KOPT-K1 (cell line): ENCODE results near the gene ABR.

Experiments
- H3K27ac ChIP-seq: fragments of 200-600 bp; sonication (generic); 2 replicates; pipeline ENCODE4 v1.5.1; 2016; ENCODE audit warnings: antibody characterized with exemption, mild to moderate bottlenecking, low read depth, low read length; ENCODE audit not compliant: poor library complexity, severe bottlenecking
- H3K36me3 ChIP-seq: fragments of 200-600 bp; sonication (generic); 2 replicates; pipeline ENCODE4 v1.5.1; 2017; ENCODE audit warnings: antibody characterized with exemption, mild to moderate bottlenecking, low read length, moderate library complexity; ENCODE audit not compliant: insufficient read depth
- H3K9me3 ChIP-seq: fragments of 200-600 bp; sonication (generic); 2 replicates; pipeline ENCODE4 v1.5.1; 2017; ENCODE audit warnings: antibody characterized with exemption, low read length, mild to moderate bottlenecking; ENCODE audit not compliant: insufficient read depth, poor library complexity, severe bottlenecking

The ABR gene

GRCh38 chr17:1043601-1044251, 136.1 kb downstream of the ABR start:
- Histone ChIP-seq H3K36me3 (peaks cover 8% of the 10 kb centered on the region; the same call in 1 of the 2 replicates), H3K27ac (no peak overlapping the region)

GRCh38 chr17:1042486-1042885, 137.3 kb downstream of the ABR start:
- Histone ChIP-seq H3K9me3 (no peaks in the 10 kb centered on the region), H3K27ac (no peak overlapping the region), H3K36me3 (peaks cover 8% of the 10 kb centered on the region; the same call in 1 of the 2 replicates)

More at GRCh38 chr17:1043601-1044251, 136.1 kb downstream of the ABR start:
- H3K9me3 ChIP-seq: no peaks in the 10 kb centered on the region

- peaks cover 8% of the 10 kb centered on the region; the same call in 1 of the 2 replicates for H3K36me3 ChIP-seq
- H3K9me3 ChIP-seq: no peaks in the 10 kb centered on the region
- no peak overlapping the region for H3K27ac ChIP-seq
These were observed 138.0 kb downstream of the ABR start for GRCh38 chr17:1041746-1042145.

GRCh38 chr17:1040216-1040600, 139.6 kb downstream of the ABR start:
- Histone ChIP-seq H3K36me3 (peaks cover 8% of the 10 kb centered on the region; the same call in 1 of the 2 replicates), H3K27ac (no peak overlapping the region), H3K9me3 (no peaks in the 10 kb centered on the region)

- Histone ChIP-seq H3K9me3 (no peaks in the 10 kb centered on the region), H3K27ac (no peak overlapping the region), H3K36me3 (peaks cover 8% of the 10 kb centered on the region; the same call in 1 of the 2 replicates)
These were observed 140.1 kb downstream of the ABR start for GRCh38 chr17:1039511-1040215.

GRCh38 chr17:1039123-1039507, 140.7 kb downstream of the ABR start:
- no peak overlapping the region for H3K27ac ChIP-seq

GRCh38 chr17:1038459-1039122, 141.2 kb downstream of the ABR start:
- no peaks in the 10 kb centered on the region for H3K9me3 ChIP-seq
- no peak overlapping the region for H3K27ac ChIP-seq
- H3K36me3 ChIP-seq: peaks cover 8% of the 10 kb centered on the region; the same call in 1 of the 2 replicates

More at GRCh38 chr17:1039123-1039507, 140.7 kb downstream of the ABR start:
- Histone ChIP-seq H3K36me3 (peaks cover 8% of the 10 kb centered on the region; the same call in 1 of the 2 replicates), H3K9me3 (no peaks in the 10 kb centered on the region)

- Histone ChIP-seq H3K36me3 (peaks cover 2% of the 10 kb centered on the region; the same call in 1 of the 2 replicates), H3K9me3 (no peaks in the 10 kb centered on the region), H3K27ac (no peak overlapping the region)
These were observed 142.4 kb downstream of the ABR start for GRCh38 chr17:1037238-1037879.

GRCh38 chr17:1036845-1037237, 142.9 kb downstream of the ABR start:
- no peak overlapping the region for H3K27ac ChIP-seq
- H3K36me3 ChIP-seq: no peaks in the 10 kb centered on the region; the same call in 1 of the 2 replicates
- no peaks in the 10 kb centered on the region for H3K9me3 ChIP-seq

- H3K36me3 ChIP-seq: no peaks in the 10 kb centered on the region; the same call in 1 of the 2 replicates
- no peaks in the 10 kb centered on the region for H3K9me3 ChIP-seq
- H3K27ac ChIP-seq: no peak overlapping the region
These were observed 143.5 kb downstream of the ABR start for GRCh38 chr17:1036171-1036844.

GRCh38 chr17:1035546-1036170, 144.1 kb downstream of the ABR start:
- Histone ChIP-seq H3K36me3 (no peaks in the 10 kb centered on the region; the same call in 1 of the 2 replicates), H3K9me3 (no peaks in the 10 kb centered on the region), H3K27ac (no peak overlapping the region)

GRCh38 chr17:1034652-1035210, 145.1 kb downstream of the ABR start:
- H3K9me3 ChIP-seq: no peaks in the 10 kb centered on the region
- H3K27ac ChIP-seq: no peak overlapping the region
- H3K36me3 ChIP-seq: no peaks in the 10 kb centered on the region; the same call in 1 of the 2 replicates

- Histone ChIP-seq H3K36me3 (no peaks in the 10 kb centered on the region; the same call in 1 of the 2 replicates), H3K9me3 (no peaks in the 10 kb centered on the region), H3K27ac (no peak overlapping the region)
These were observed 146.3 kb downstream of the ABR start for GRCh38 chr17:1033503-1033902.

GRCh38 chr17:1032391-1032790, 147.4 kb downstream of the ABR start:
- no peak overlapping the region for H3K27ac ChIP-seq
- H3K9me3 ChIP-seq: no peaks in the 10 kb centered on the region
- peaks cover 2% of the 10 kb centered on the region; the same call in 1 of the 2 replicates for H3K36me3 ChIP-seq
